Keratinocyte (primary cell): Measurements from ENCODE around the gene TAF4B.

Experiments used
- EZH2 ChIP-seq: IDR thresholded peaks from one replicate; pipeline ENCODE4 v1.6.1; 2012; ENCODE audit warnings: inconsistent platforms, mild to moderate bottlenecking, low read length, moderate library complexity
- TF ChIP-seq, protein P1 (sequence below), 3 experiments: IDR thresholded peaks in 1 of 3; conservative IDR thresholded peaks in 1 of 3; optimal IDR thresholded peaks in 1 of 3; 2 replicates in 2 of 3; 3 replicates in 1 of 3; pipeline versions ENCODE3 to v1.5.1; 2011; ENCODE audit warnings: low read length in 3 of 3, mild to moderate bottlenecking in 3 of 3, moderate library complexity in 2 of 3, control low read depth in 1 of 3, inconsistent platforms in 1 of 3; ENCODE audit not compliant: insufficient read depth in 2 of 3; ENCODE audit errors: extremely low read depth in 1 of 3

- TF ChIP-seq, protein P1, sequence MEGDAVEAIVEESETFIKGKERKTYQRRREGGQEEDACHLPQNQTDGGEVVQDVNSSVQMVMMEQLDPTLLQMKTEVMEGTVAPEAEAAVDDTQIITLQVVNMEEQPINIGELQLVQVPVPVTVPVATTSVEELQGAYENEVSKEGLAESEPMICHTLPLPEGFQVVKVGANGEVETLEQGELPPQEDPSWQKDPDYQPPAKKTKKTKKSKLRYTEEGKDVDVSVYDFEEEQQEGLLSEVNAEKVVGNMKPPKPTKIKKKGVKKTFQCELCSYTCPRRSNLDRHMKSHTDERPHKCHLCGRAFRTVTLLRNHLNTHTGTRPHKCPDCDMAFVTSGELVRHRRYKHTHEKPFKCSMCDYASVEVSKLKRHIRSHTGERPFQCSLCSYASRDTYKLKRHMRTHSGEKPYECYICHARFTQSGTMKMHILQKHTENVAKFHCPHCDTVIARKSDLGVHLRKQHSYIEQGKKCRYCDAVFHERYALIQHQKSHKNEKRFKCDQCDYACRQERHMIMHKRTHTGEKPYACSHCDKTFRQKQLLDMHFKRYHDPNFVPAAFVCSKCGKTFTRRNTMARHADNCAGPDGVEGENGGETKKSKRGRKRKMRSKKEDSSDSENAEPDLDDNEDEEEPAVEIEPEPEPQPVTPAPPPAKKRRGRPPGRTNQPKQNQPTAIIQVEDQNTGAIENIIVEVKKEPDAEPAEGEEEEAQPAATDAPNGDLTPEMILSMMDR (optimal IDR thresholded peaks at IDR 0.05 in 1 of 3, IDR thresholded peaks at IDR 0.05 in 1 of 3, conservative IDR thresholded peaks at IDR 0.05 in 1 of 3; ENCODE audit: extremely low read depth in 1 of 3, insufficient read depth in 2 of 3, low read length in 3 of 3), result no peak
- TF ChIP-seq EZH2, result no peak
These were observed 32.5 kb downstream of the TAF4B start for GRCh38 chr18:26258711-26259110.
